Naive B cell (primary cell): Measurements from ENCODE around the gene TP53. TPM values are rescaled to one million over a fixed set of nuclear protein-coding genes. Genes with fewer than 3 reads are reported as not detected.
A peak's percentile ranks its signal among the peaks of the same experiment; 100 is the strongest.
"Not testable (repeated sequence)": the region's sequence is repeated elsewhere in the genome, so short reads cannot be mapped to it uniquely, and the experiment has no call there.

Source experiments
- ATAC-seq, 2 donors: fragments of 150-1000 bp; cut with Tn5 transposase; 2 replicates each; pipeline ENCODE4 v1.10.0; 2021; ENCODE audit warnings: low read depth in 2 of 2, mild to moderate bottlenecking in 2 of 2, moderate library complexity in 2 of 2
- DNase-seq: peaks from one replicate; pipeline ENCODE4 v3.0.0; 2022
- H3K27ac Mint-ChIP-seq, 6 donors: one replicate each; pipeline ENCODE4 v1.8.0; 2020 to 2022; ENCODE audit warnings: mild to moderate bottlenecking in 6 of 6, mixed read lengths in 6 of 6, moderate library complexity in 5 of 6, inconsistent platforms in 2 of 6
- H3K27me3 Mint-ChIP-seq, 3 donors: one replicate each; pipeline ENCODE4 v1.8.0; 2021 to 2022; ENCODE audit warnings: mixed read lengths in 3 of 3, mild to moderate bottlenecking in 1 of 3
- H3K36me3 Mint-ChIP-seq, 2 donors: one replicate each; pipeline ENCODE4 v1.8.0; 2020 to 2022; ENCODE audit warnings: mixed read lengths in 2 of 2, inconsistent platforms in 1 of 2, mild to moderate bottlenecking in 1 of 2
- H3K4me1 Mint-ChIP-seq, 3 donors: one replicate each; pipeline ENCODE4 v1.8.0; 2020 to 2022; ENCODE audit warnings: mixed read lengths in 3 of 3, inconsistent platforms in 1 of 3, mild to moderate bottlenecking in 1 of 3, moderate library complexity in 1 of 3
- H3K4me3 Mint-ChIP-seq, 8 donors: one replicate each; pipeline ENCODE4 v1.8.0; 2020 to 2022; ENCODE audit warnings: mild to moderate bottlenecking in 8 of 8, mixed read lengths in 8 of 8, moderate library complexity in 8 of 8, inconsistent platforms in 2 of 8
- H3K9me3 Mint-ChIP-seq, 7 donors: one replicate each; pipeline ENCODE4 v1.8.0; 2020 to 2022; ENCODE audit warnings: mixed read lengths in 7 of 7, mild to moderate bottlenecking in 5 of 7, inconsistent platforms in 2 of 7, moderate library complexity in 1 of 7
- polyA plus RNA-seq, 6 donors: library from polyadenylated mRNA; unstranded; fragments of 300-500 nt; fragmentation: Illumina TruSeq; gene quantifications; one replicate each; pipeline ENCODE4 v1.2.3, GENCODE V29; 2021; ENCODE audit warnings: low read depth in 6 of 6

The TP53 gene
- polyA plus RNA-seq, 6 donors from 2014 or later, result 25.2 to 53.9 (median 47.7) TPM

DNA sequence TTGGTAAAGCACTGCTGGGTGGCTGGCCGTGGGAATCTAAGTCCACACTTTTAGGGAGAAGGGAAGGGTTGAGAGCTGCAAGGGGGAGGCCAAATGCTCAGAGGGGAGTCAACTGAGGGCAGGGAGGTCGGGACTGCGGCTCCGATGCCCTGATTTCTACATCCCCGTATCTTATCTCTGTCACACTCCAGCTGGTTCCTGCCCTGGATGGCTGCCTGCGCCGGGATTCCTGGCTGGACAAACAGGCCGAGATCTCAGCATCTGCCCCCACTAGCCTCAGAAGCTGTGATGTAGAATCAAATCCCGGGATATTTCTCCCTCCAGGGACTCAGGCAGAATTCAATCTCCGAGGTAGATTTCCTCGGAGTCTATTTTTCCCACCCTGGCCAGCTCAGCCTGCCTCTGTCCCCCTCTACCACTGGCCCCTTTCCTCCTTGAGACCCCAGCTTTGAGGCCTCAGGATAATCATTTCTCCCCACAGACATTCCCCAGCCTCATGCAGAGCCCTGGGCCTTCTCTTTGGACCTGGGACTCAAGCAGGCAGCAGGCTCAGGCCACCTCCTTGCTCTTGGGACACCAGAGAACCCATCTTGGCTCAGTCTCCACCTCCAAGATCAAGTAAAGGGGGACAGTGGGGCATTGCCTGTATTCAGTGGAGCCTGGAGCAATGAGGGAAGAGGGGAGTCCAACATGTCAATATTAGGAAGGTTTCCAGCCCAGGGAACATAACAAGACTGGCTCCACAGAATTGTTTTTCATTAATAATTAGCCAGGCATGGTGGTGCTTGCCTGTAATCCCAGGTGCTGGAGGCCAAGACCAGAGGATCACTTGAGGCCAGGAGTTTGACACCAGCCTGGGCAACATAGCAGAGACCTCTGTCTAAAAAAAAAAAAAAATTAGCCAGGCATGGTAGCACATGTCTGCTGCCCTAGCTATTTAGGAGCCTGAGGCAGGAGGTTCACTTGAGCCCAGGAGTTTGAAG is 55.6 kb downstream of the TP53 start:
- ATAC-seq (no peak), DNase-seq (no peak)
- peak overlapping the region in 3 of 6 donors; percentile 57 to 69 (median 66) for H3K27ac Mint-ChIP-seq
- peaks cover 5 to 10% (median 5%) of the 10 kb centered on the region in 3 donors for H3K4me1 Mint-ChIP-seq
- no peaks in the 10 kb centered on the region for H3K36me3 Mint-ChIP-seq
- H3K27me3 Mint-ChIP-seq, result peaks cover 0 to 14% (median 12%) of the 10 kb centered on the region in 3 donors
- peak overlapping the region in 1 of 8 donors; percentile 37 for H3K4me3 Mint-ChIP-seq
- no peaks in the 10 kb centered on the region for H3K9me3 Mint-ChIP-seq

DNA sequence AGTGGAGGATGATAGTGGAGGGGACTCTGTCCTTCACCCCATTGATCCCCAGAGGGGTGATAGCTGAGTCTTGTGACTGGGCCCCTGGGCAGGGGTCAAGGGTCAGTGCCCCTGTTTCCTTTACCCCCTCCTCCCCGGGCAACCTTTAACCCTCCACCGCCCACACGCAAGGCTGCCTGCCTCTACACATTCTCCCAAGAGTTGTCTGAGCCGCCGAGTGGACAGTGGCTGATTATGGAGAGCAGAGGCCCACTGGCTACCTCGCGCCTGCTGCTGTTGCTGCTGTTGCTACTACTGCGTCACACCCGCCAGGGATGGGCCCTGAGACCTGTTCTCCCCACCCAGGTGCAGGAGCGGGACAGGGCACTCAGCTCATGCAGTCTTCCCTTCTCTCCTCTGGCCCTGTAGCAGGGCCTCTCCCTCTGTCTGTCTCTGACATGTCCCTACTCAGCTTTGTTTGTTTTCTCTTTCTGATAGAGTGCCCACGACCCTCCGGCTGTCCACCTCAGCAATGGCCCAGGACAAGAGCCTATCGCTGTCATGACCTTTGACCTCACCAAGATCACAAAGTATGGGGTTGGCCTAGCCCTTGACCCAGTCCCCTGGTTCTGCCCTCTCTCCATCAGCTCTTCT is 57.2 kb downstream of the TP53 start, which contains the start of gene SHBG:
TSS of gene SHBG (plus strand) at position 197 of the 633 bp plus-strand sequence. CDS start at position 235, 38 bp downstream.
- H3K27me3 Mint-ChIP-seq, result peaks cover 0 to 6% (median 0%) of the 10 kb centered on the region in 3 donors
- no peaks in the 10 kb centered on the region for H3K36me3 Mint-ChIP-seq
- DNase-seq (no peak), ATAC-seq (no peak)
- H3K4me1 Mint-ChIP-seq, result peaks cover 11 to 17% (median 11%) of the 10 kb centered on the region in 3 donors
- H3K4me3 Mint-ChIP-seq, result peak within 1 kb of the TSS in 6 of 8 donors; percentile 16 to 83 (median 44)
- H3K27ac Mint-ChIP-seq, result peak within 1 kb of the TSS in 3 of 6 donors; percentile 14 to 39 (median 16)
- H3K9me3 Mint-ChIP-seq, result no peaks in the 10 kb centered on the region

DNA sequence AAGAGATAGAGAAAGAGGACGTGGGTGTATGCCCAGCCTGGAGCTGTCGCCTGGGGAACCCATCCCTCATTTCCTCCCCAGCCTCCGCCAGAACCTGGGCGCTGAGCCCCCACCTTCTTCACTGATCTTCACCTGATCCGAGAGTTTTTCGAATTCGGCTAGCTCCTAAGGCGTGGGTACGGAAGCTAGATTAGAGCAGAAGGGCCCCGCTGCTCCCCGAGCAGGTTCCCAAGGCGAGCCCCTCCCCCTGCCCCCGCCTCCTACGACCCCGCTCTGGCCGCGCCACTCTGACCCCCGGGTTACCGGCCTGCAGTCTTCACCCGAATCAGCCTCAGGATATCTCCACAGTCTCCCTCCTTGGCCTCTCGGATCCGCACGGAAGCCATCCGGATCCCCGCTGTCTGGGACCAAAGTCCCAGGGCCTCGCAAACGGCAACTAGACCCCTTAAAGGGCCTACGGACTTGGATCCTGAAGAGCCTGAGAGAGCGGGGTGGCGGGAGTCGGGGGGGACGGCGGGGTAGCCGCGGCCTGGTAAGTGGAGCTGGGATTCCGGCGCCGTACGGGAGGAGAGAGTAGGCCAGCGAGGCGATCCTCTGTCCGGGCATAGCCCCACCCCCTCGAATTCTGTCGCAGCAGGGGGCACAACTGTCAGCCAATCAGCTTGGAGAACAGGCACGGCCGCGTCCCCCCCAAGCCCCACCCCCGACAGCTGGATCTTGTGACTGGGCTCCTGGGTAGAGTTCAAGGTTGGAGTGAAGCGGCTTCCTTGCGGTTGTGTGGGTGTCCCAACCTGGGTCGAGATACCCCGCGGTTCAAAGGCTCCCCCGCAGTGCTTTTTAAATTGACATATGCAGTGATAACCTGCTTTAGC is 59.8 kb downstream of the TP53 start, which contains the start of gene SAT2:
TSS of gene SAT2 (minus strand) at position 572 of the 872 bp plus-strand sequence. CDS start at position 386, 186 bp downstream.
- ATAC-seq (peak; percentile 93), DNase-seq (peak; percentile 82)
- Mint-ChIP-seq H3K27me3 (no peaks in the 10 kb centered on the region), H3K36me3 (no peaks in the 10 kb centered on the region), H3K4me3 (peak within 1 kb of the TSS; percentile 84 to 97 (median 94)), H3K27ac (peak within 1 kb of the TSS; percentile 77 to 97 (median 88)), H3K4me1 (peaks cover 11 to 17% (median 11%) of the 10 kb centered on the region in 3 donors), H3K9me3 (no peaks in the 10 kb centered on the region)

DNA sequence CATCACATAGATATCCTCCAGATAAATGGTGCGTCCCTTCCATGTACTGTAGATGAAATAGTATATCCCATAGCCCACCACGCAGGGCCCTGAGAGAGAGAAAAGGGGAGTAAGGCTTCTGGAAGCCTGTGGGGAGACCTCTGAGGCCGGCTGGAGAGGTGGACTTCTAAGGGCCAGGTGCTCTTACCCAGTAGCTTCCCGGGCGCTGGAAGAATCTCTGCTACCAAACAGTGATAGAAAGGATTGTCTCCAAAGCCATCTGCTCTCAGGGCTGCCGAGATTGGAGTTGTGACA is 60.4 kb downstream of the TP53 start:
- DNase-seq, result no peak
- H3K36me3 Mint-ChIP-seq, result no peaks in the 10 kb centered on the region
- H3K4me1 Mint-ChIP-seq, result peaks cover 11 to 17% (median 11%) of the 10 kb centered on the region in 3 donors
- ATAC-seq, result no peak
- no peaks in the 10 kb centered on the region for H3K9me3 Mint-ChIP-seq
- H3K27me3 Mint-ChIP-seq, result no peaks in the 10 kb centered on the region
- peak overlapping the region; percentile 84 to 97 (median 94) for H3K4me3 Mint-ChIP-seq
- H3K27ac Mint-ChIP-seq, result peak overlapping the region; percentile 77 to 97 (median 88)

DNA sequence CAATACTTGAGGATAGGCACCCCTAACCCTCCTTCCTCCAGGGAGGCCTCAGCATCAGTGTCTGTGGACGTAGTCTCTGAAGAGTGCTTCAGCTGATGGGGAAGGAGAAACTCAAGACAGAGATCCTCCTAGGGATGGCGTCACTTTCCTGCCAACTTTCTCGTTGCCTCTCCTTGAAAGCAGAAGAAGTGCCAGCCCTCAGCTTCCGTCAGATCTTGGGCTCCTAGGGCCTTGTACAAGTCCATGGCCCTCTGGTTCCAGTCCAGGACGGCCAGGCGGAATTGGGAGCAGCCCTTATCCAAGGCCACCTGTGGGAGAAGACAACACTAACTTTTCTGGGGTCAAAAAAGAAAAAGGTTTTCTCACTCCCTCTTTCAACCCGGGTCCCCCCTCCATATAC is 61.0 kb downstream of the TP53 start:
- H3K4me3 Mint-ChIP-seq, result peak overlapping the region; percentile 84 to 97 (median 94)
- H3K9me3 Mint-ChIP-seq, result no peaks in the 10 kb centered on the region
- no peaks in the 10 kb centered on the region for H3K36me3 Mint-ChIP-seq
- DNase-seq (no peak), ATAC-seq (no peak)
- peaks cover 11 to 17% (median 11%) of the 10 kb centered on the region in 3 donors for H3K4me1 Mint-ChIP-seq
- H3K27ac Mint-ChIP-seq, result peak overlapping the region in 4 of 6 donors; percentile 13 to 86 (median 67)
- no peaks in the 10 kb centered on the region for H3K27me3 Mint-ChIP-seq

DNA sequence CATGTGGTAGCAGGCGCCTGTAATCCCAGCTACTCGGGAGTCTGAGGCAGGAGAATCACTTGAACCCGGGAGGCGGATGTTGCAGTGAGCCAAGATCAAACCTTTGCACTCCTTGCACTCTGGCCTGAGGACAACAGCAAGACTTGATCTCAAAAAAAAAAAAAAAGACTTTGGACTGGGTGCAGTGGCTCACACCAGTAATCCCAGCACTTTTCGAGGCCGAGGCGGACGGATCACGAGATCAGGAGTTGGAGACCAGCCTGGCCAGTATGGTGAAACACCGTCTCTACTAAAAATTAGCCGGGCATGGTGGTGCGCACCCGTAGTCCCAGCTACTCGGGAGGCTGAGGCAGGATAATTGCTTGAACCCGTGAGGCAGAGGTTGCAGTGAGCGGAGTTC is 61.5 kb downstream of the TP53 start:
- not testable (repeated sequence) for ATAC-seq, H3K9me3 Mint-ChIP-seq, DNase-seq, H3K27me3 Mint-ChIP-seq, H3K36me3 Mint-ChIP-seq
- H3K4me1 Mint-ChIP-seq, result peaks cover 11 to 17% (median 11%) of the 10 kb centered on the region in 3 donors
- H3K4me3 Mint-ChIP-seq, result peak overlapping the region in 4 of 8 donors; percentile 13 to 82 (median 36)
- H3K27ac Mint-ChIP-seq, result peak overlapping the region in 2 of 6 donors; percentile 29 to 86

DNA sequence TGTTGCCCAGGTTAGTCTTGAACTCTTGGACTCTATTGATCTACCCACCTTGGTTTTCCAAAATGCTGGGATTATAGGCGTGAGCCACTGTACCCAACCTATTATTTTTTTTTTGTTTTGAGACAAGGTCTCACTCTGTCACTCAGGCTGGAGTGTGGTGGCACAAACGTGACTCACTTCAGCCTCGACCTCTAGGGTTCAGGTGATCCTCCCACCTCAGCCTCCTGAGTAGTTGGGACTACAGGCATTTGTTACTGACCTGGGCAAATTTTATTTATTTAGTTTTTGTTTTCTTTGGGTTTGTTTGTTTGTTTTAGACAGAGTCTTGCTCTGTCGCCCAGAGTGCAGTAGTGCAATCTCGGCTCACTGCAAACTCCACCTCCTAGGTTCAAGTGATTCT is 63.6 kb downstream of the TP53 start:
- no peaks in the 10 kb centered on the region for H3K36me3 Mint-ChIP-seq
- DNase-seq, result no peak
- H3K9me3 Mint-ChIP-seq, result no peaks in the 10 kb centered on the region
- H3K27ac Mint-ChIP-seq, result peak overlapping the region in 1 of 6 donors; percentile 9
- peaks cover 11 to 17% (median 11%) of the 10 kb centered on the region in 3 donors for H3K4me1 Mint-ChIP-seq
- ATAC-seq, result no peak
- no peak overlapping the region for H3K4me3 Mint-ChIP-seq
- H3K27me3 Mint-ChIP-seq, result peaks cover 0 to 3% (median 0%) of the 10 kb centered on the region in 3 donors

DNA sequence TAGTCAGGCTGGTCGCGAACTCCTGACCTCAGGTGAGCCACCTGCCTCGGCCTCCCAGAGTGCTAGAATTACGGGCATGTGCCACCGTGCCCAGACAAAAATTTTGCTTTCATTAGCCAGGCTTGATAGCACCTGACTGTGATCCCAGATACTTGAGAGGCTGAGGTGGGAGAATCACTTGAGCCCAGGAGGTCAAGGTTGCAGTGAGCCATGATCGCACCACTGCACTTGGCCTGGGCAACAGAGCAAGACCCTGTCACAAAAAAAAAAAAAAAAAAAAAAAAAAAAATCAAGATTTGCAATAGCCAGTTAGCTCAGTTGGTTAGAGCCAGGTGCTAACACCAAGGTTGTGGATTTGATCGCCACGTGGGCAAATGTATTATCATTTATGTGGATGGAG is 66.5 kb downstream of the TP53 start:
- Mint-ChIP-seq H3K36me3 (no peaks in the 10 kb centered on the region), H3K4me3 (no peak overlapping the region)

DNA sequence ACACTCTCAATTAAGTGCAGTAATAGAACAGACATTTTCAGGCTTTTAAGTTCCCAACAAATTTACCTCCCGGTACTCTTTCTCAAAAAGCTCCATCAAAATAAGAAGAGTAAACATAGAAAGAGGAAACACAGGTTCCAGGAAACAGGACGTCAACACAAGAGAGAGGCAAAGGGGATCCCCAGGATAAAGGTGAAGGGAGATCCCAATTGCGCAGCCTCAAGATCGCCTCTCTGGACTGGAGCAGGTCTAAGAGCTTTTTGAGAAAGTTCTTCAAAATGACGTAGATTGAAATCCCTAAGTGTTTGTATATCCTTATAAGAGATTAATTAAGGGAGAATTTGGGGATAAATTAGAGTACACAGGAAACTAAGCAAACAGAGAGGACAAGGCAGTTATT is 68.7 kb downstream of the TP53 start:
- H3K27me3 Mint-ChIP-seq, result peaks cover 0 to 4% (median 0%) of the 10 kb centered on the region in 3 donors
- DNase-seq (no peak), ATAC-seq (no peak)
- H3K36me3 Mint-ChIP-seq, result no peaks in the 10 kb centered on the region
- no peaks in the 10 kb centered on the region for H3K9me3 Mint-ChIP-seq
- peaks cover 3 to 6% (median 5%) of the 10 kb centered on the region in 3 donors for H3K4me1 Mint-ChIP-seq
- no peak overlapping the region for H3K27ac Mint-ChIP-seq
- H3K4me3 Mint-ChIP-seq, result no peak overlapping the region

More for the DNA sequence above, 66.5 kb downstream of the TP53 start:
- ATAC-seq (no peak), DNase-seq (no peak)
- Mint-ChIP-seq H3K9me3 (no peaks in the 10 kb centered on the region), H3K27me3 (peaks cover 0 to 4% (median 0%) of the 10 kb centered on the region in 3 donors), H3K27ac (no peak overlapping the region), H3K4me1 (no peaks in the 10 kb centered on the region)

Other genes starting within 250 kb of the TP53 start
- under 1 TPM in 1 of 6 donors, not detected in 5; 0.16 TPM for gene FGF11, start 248.0 kb downstream of the TP53 start, polyA plus RNA-seq
- gene CHRNB1, start 242.4 kb downstream of the TP53 start, polyA plus RNA-seq, result 10 to 100 TPM; 12.6 to 21.6 (median 15.6) TPM
- gene ZBTB4, start 207.9 kb downstream of the TP53 start, polyA plus RNA-seq, result 10 to 100 TPM in 4 of 6 donors, 1 to 10 TPM in 2; 5.3 to 19.2 (median 10.5) TPM
- gene SLC35G6, start 206.0 kb downstream of the TP53 start, polyA plus RNA-seq, result under 1 TPM in 2 of 6 donors, not detected in 4; 0.14 to 0.39 TPM
- gene POLR2A, start 203.1 kb downstream of the TP53 start, polyA plus RNA-seq, result 10 to 100 TPM; 13.6 to 88.9 (median 47.1) TPM
- gene TNFSF12, start 138.4 kb downstream of the TP53 start, polyA plus RNA-seq, result 10 to 100 TPM; 21.6 to 33.3 (median 28.0) TPM
- gene TNFSF13, start 128.7 kb downstream of the TP53 start, polyA plus RNA-seq, result 10 to 100 TPM; 32.2 to 43.1 (median 38.5) TPM
- 10 to 100 TPM; 16.0 to 21.9 (median 18.2) TPM for gene SENP3, start 125.6 kb downstream of the TP53 start, polyA plus RNA-seq
- gene CD68, start 107.9 kb downstream of the TP53 start, polyA plus RNA-seq, result 1 to 10 TPM; 3.3 to 7.4 (median 6.8) TPM
- 10 to 100 TPM; 27.8 to 59.7 (median 43.1) TPM for gene MPDU1, start 103.6 kb downstream of the TP53 start, polyA plus RNA-seq
- not detected for gene SOX15, start 97.4 kb downstream of the TP53 start, polyA plus RNA-seq
- gene FXR2, start 72.6 kb downstream of the TP53 start, polyA plus RNA-seq, result 10 to 100 TPM in 5 of 6 donors, 1 to 10 TPM in 1; 7.8 to 20.1 (median 12.5) TPM
- 10 to 100 TPM; 34.2 to 42.5 (median 35.9) TPM for gene SAT2, start 59.7 kb downstream of the TP53 start, polyA plus RNA-seq
- not detected for gene SHBG, start 57.4 kb downstream of the TP53 start, polyA plus RNA-seq
- under 1 TPM in 2 of 6 donors, not detected in 4; 0.08 to 0.21 TPM for gene ATP1B2, start 36.6 kb downstream of the TP53 start, polyA plus RNA-seq
- gene WRAP53, start 987 bp upstream of the TP53 start, polyA plus RNA-seq, result 10 to 100 TPM in 5 of 6 donors, 1 to 10 TPM in 1; 3.2 to 14.9 (median 12.9) TPM
- gene EFNB3, start 17.7 kb upstream of the TP53 start, polyA plus RNA-seq, result not detected
- not detected for gene DNAH2, start 30.3 kb upstream of the TP53 start, polyA plus RNA-seq
- gene KDM6B, start 146.7 kb upstream of the TP53 start, polyA plus RNA-seq, result 1 to 10 TPM in 3 of 6 donors, under 1 TPM in 3; 0.04 to 1.9 (median 0.99) TPM
- gene TMEM88, start 167.6 kb upstream of the TP53 start, polyA plus RNA-seq, result under 1 TPM in 1 of 6 donors, not detected in 5; 0.68 TPM
- gene NAA38, start 170.1 kb upstream of the TP53 start, polyA plus RNA-seq, result 100 to 1,000 TPM; 121 to 158 (median 136) TPM
- 1 to 10 TPM; 3.4 to 5.2 (median 3.7) TPM for gene CYB5D1, start 170.5 kb upstream of the TP53 start, polyA plus RNA-seq
- gene CHD3, start 201.3 kb upstream of the TP53 start, polyA plus RNA-seq, result 1 to 10 TPM in 5 of 6 donors, under 1 TPM in 1; 0.06 to 8.0 (median 3.4) TPM
- gene RNF227, start 228.8 kb upstream of the TP53 start, polyA plus RNA-seq, result 1 to 10 TPM in 5 of 6 donors, under 1 TPM in 1; 0.60 to 5.2 (median 2.9) TPM
- under 1 TPM in 1 of 6 donors, not detected in 5; 0.15 TPM for gene KCNAB3, start 242.4 kb upstream of the TP53 start, polyA plus RNA-seq
- 100 to 1,000 TPM; 202 to 349 (median 224) TPM for gene TRAPPC1, start 244.5 kb upstream of the TP53 start, polyA plus RNA-seq
- gene CNTROB, start 244.7 kb upstream of the TP53 start, polyA plus RNA-seq, result 10 to 100 TPM in 1 of 6 donors, 1 to 10 TPM in 5; 3.3 to 14.2 (median 7.6) TPM